NCI-H1436 treated with DMSO at 0.1 percent for 48 hours (cell line): ENCODE data around the gene SFXN3.

Source experiments
- DNase-seq: peaks from one replicate; lab custom pipeline; 2025; lab: John Stamatoyannopoulos, UW

SFXN3 gene

GRCh38 chr10:101031128-101031795 lies at the start of gene SFXN3, which contains the start of gene PDZD7:
Gene SFXN3 (plus strand): TSS chr10:101031234. CDS start chr10:101034695, 3,461 bp downstream.
Gene PDZD7 (minus strand): TSS chr10:101031129. CDS start chr10:101030219, 910 bp downstream.
- DNase-seq: peak; percentile 70

- no peak for DNase-seq
These were observed 47.9 kb upstream of the SFXN3 start for GRCh38 chr10:100982916-100983830.

- DNase-seq: no peak
These were observed 47.0 kb upstream of the SFXN3 start for GRCh38 chr10:100983868-100984671.

GRCh38 chr10:100984672-100985177 lies 46.3 kb upstream of the SFXN3 start:
- no peak for DNase-seq

GRCh38 chr10:100985336-100985735 lies 45.7 kb upstream of the SFXN3 start:
- DNase-seq: no peak

GRCh38 chr10:100986623-100986951 lies 44.4 kb upstream of the SFXN3 start:
- no peak for DNase-seq

GRCh38 chr10:100986952-100987684 lies 43.9 kb upstream of the SFXN3 start, which contains the start of the genes MRPL43 and TWNK:
Gene MRPL43 (minus strand): TSS chr10:100987497. CDS start chr10:100987443, 54 bp downstream.
Gene TWNK (plus strand): TSS chr10:100987543. CDS start chr10:100988211, 668 bp downstream.
- no peak for DNase-seq

- no peak for DNase-seq
These were observed 43.4 kb upstream of the SFXN3 start for GRCh38 chr10:100987685-100988049.

- no peak for DNase-seq
These were observed 42.9 kb upstream of the SFXN3 start for GRCh38 chr10:100988166-100988565.

GRCh38 chr10:100989088-100989487 lies 41.9 kb upstream of the SFXN3 start:
- DNase-seq: no peak

GRCh38 chr10:100993986-100994708 lies 36.9 kb upstream of the SFXN3 start:
- no peak for DNase-seq

- DNase-seq: no peak
These were observed 35.9 kb upstream of the SFXN3 start for GRCh38 chr10:100995181-100995580.

GRCh38 chr10:100996678-100997359 lies 34.2 kb upstream of the SFXN3 start:
- no peak for DNase-seq

- no peak for DNase-seq
These were observed 33.5 kb upstream of the SFXN3 start for GRCh38 chr10:100997360-100998182.

- DNase-seq: peak; percentile 54
These were observed 32.6 kb upstream of the SFXN3 start for GRCh38 chr10:100998183-100998990.

GRCh38 chr10:100998991-100999741 lies 31.9 kb upstream of the SFXN3 start:
- DNase-seq: no peak

- no peak for DNase-seq
These were observed 31.3 kb upstream of the SFXN3 start, which contains the start of gene LZTS2 for GRCh38 chr10:100999742-101000126. Gene LZTS2 (plus strand): TSS chr10:100999808. CDS start chr10:101002539, 2,731 bp downstream.
